HCT116 (cell line): ENCODE data around the gene FMR1. TPM values are rescaled to one million over a fixed set of nuclear protein-coding genes. Genes with fewer than 3 reads are reported as not detected.

Source experiments
- ATAC-seq: fragments of 200-7000 bp; cut with Tn5 transposase; 2 replicates; pipeline ENCODE4 v1.9.1; 2020; ENCODE audit warnings: mild to moderate bottlenecking, moderate library complexity
- BruUV-seq: library from RNA; stranded (reverse); fragments of 400-500 nt; replicated peaks from 2 replicates; lab custom pipeline; 2021; lab: Mats Ljungman, UMichigan
- CTCF ChIA-PET: fragments of 300-600 bp; sonication (Branson Sonifier 250); formaldehyde crosslinking; loops from one replicate; lab custom pipeline; 2021; ENCODE audit warnings: antibody characterized with exemption; lab: Charles Lee
- POLR2A ChIA-PET: fragments of 300-600, 350-600 bp; sonication (Branson Sonifier 250); formaldehyde crosslinking; loops from one replicate; lab custom pipeline; 2021; ENCODE audit warnings: antibody characterized with exemption; lab: Charles Lee
- RAD21 ChIA-PET, 2 experiments: fragments of 300-600 bp; sonication (Branson Sonifier 250); formaldehyde crosslinking; loops; one replicate each; lab custom pipeline; 2023; ENCODE audit warnings: low total read pairs in 2 of 2; ENCODE audit not compliant: uncharacterized antibody in 2 of 2, unreplicated experiment in 2 of 2, low non-redundant PET in 1 of 2; lab: Charles Lee
- DNase-seq: peaks from one replicate; pipeline ENCODE4 v3.0.0-alpha.2; 2010; ENCODE audit warnings: low read depth, low spot score
- H2AFZ ChIP-seq: fragments of 200-600 bp; shearing (Covaris generic), sonication (generic); 2 replicates; pipeline ENCODE4 v1.6.1; 2017; ENCODE audit warnings: low read depth, mixed run types, mixed read lengths, antibody characterized with exemption, low read length; ENCODE audit not compliant: poor library complexity, severe bottlenecking
- H3K27ac ChIP-seq: 2 replicates; pipeline ENCODE4 v1.5.1; 2012; ENCODE audit warnings: low read depth, low read length
- H3K27me3 ChIP-seq: fragments of 200-600 bp; sonication (generic); 2 replicates; pipeline ENCODE4 v1.6.1; 2016; ENCODE audit warnings: mixed run types, low read length, mixed read lengths; ENCODE audit not compliant: insufficient read depth
- H3K36me3 ChIP-seq, 2 experiments: fragments of 200-500 bp in 1 of 2; fragments of 200-600 bp in 1 of 2; sonication (Bioruptor generic) in 1 of 2; sonication (generic) in 1 of 2; 2 replicates each; pipeline versions ENCODE4 v1.5.1 to v1.6.1; 2014 to 2016; ENCODE audit warnings: low read length in 2 of 2, inconsistent platforms in 1 of 2, mixed read lengths in 1 of 2, mixed run types in 1 of 2; ENCODE audit not compliant: insufficient read depth in 2 of 2, control insufficient read depth in 1 of 2
- H3K4me1 ChIP-seq, 2 experiments: fragments of 200-600 bp in 1 of 2; sonication (generic) in 1 of 2; 2 replicates each; pipeline versions ENCODE4 v1.5.1 to v1.6.1; 2012 to 2017; ENCODE audit warnings: low read length in 2 of 2, inconsistent platforms in 1 of 2, mild to moderate bottlenecking in 1 of 2, mixed read lengths in 1 of 2, mixed run types in 1 of 2, moderate library complexity in 1 of 2; ENCODE audit not compliant: insufficient read depth in 2 of 2, control insufficient read depth in 1 of 2
- H3K4me2 ChIP-seq: fragments of 200-600 bp; sonication (generic); 2 replicates; pipeline ENCODE4 v1.6.1; 2017; ENCODE audit warnings: mixed run types, low read length, mixed read lengths
- H3K4me3 ChIP-seq, 2 experiments: fragments of 200-600 bp in 1 of 2; sonication (generic) in 1 of 2; replicated peaks in 1 of 2; 2 replicates each; pipeline ENCODE4 v1.5.1; 2011 to 2016; ENCODE audit warnings: low read length in 2 of 2, control low read depth in 1 of 2, low read depth in 1 of 2, mild to moderate bottlenecking in 1 of 2, mixed read lengths in 1 of 2, mixed run types in 1 of 2
- H3K79me2 ChIP-seq: fragments of 200-600 bp; sonication (generic); 2 replicates; pipeline ENCODE4 v1.6.1; 2017; ENCODE audit warnings: mild to moderate bottlenecking, mixed run types, low read length, moderate library complexity, mixed read lengths; ENCODE audit not compliant: insufficient read depth
- H3K9ac ChIP-seq: fragments of 200-600 bp; sonication (generic); 2 replicates; pipeline ENCODE4 v1.6.1; 2016; ENCODE audit warnings: low read length, mixed read lengths
- H3K9me2 ChIP-seq: fragments of 200-600 bp; sonication (generic), shearing (Covaris generic); 2 replicates; pipeline ENCODE4 v1.6.1; 2017; ENCODE audit warnings: mixed run types, mild to moderate bottlenecking, moderate library complexity; ENCODE audit not compliant: insufficient read depth
- H3K9me3 ChIP-seq, 2 experiments: fragments of 200-500 bp in 1 of 2; fragments of 200-600 bp in 1 of 2; sonication (Bioruptor generic) in 1 of 2; sonication (generic) in 1 of 2; 2 replicates each; pipeline ENCODE4 v1.6.1; 2014 to 2017; ENCODE audit warnings: low read length in 2 of 2, mixed read lengths in 2 of 2, inconsistent platforms in 1 of 2, low read depth in 1 of 2, mild to moderate bottlenecking in 1 of 2, mixed run types in 1 of 2, moderate library complexity in 1 of 2; ENCODE audit not compliant: control insufficient read depth in 1 of 2, insufficient read depth in 1 of 2
- H4K20me1 ChIP-seq: fragments of 200-600 bp; sonication (generic), shearing (Covaris generic); 2 replicates; pipeline ENCODE4 v1.6.1; 2017; ENCODE audit warnings: mixed run types, mild to moderate bottlenecking, moderate library complexity; ENCODE audit not compliant: insufficient read depth
- EZH2phosphoT487 ChIP-seq: fragments of 200-600 bp; IDR thresholded peaks from 2 replicates; pipeline ENCODE4 v1.6.1; 2018; ENCODE audit warnings: antibody characterized with exemption, borderline replicate concordance
- JUND ChIP-seq: IDR thresholded peaks from 2 replicates; pipeline ENCODE4 v1.6.1; 2012
- POLR2AphosphoS5 ChIP-seq: IDR thresholded peaks from 2 replicates; pipeline ENCODE4 v1.6.1; 2011; ENCODE audit warnings: mild to moderate bottlenecking, low read depth, low read length, moderate library complexity
- SP1 ChIP-seq: IDR thresholded peaks from 2 replicates; pipeline ENCODE4 v1.6.1; 2012; ENCODE audit warnings: low read depth
- intact Hi-C: fragments of 100-400 bp; cut with micrococcal nuclease; formaldehyde crosslinking; loops from 2 replicates; pipeline ENCODE4 v1.10.0; 2022
- total RNA-seq: library from RNA; stranded (reverse); gene quantifications from one replicate; pipeline ENCODE4 v1.2.1, GENCODE V29; 2021; ENCODE audit not compliant: unreplicated experiment
- TF ChIP-seq, protein P1 (sequence below): IDR thresholded peaks from 2 replicates; pipeline ENCODE4 v1.6.1; 2012
- TF ChIP-seq, protein P2 (sequence below): IDR thresholded peaks from 2 replicates; pipeline ENCODE4 v1.6.1; 2012; ENCODE audit warnings: low read depth
- TF ChIP-seq, protein P3 (sequence below): IDR thresholded peaks from 2 replicates; pipeline ENCODE4 v1.6.1; 2011; ENCODE audit warnings: mild to moderate bottlenecking, low read length, moderate library complexity; ENCODE audit not compliant: insufficient replicate concordance; ENCODE audit errors: extremely low read depth
- TF ChIP-seq, protein P4 (sequence below), 3 experiments: fragments of 200-600 bp in 1 of 3; sonication (generic) in 1 of 3; IDR thresholded peaks in 2 of 3; conservative IDR thresholded peaks in 1 of 3; 2 replicates each; pipeline ENCODE4 v1.5.1; 2012 to 2017; ENCODE audit warnings: low read depth in 2 of 3, low read length in 2 of 3, antibody characterized with exemption in 1 of 3, borderline replicate concordance in 1 of 3, control low read depth in 1 of 3, mild to moderate bottlenecking in 1 of 3, mixed read lengths in 1 of 3, mixed run types in 1 of 3, moderate library complexity in 1 of 3; ENCODE audit not compliant: insufficient read depth in 1 of 3

The FMR1 gene
- total RNA-seq, 1 experiment from 2014 or later = 31.1 TPM

DNA sequence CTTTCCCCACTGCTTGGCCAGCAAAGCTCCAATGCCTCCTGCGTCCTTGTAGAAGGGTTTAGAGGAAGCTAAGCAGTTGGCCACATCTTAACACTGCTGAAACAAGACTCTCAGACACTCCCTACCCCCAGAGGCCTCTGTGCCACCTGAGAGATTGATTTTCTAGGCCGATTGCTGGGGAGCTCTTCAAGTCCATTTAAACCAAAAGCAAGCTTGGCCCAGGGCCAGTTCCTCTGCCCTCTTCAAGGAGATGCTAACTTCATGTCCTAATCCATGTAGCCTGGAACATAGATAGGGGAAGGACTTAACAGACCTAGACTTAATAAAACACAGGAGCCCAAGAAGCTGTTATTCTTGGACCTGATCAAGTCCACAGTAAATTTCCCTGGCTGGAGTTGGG lies 42.3 kb downstream of the FMR1 start:
- no peak overlapping the region for H3K4me3 ChIP-seq
- no peak overlapping the region for H2AFZ ChIP-seq
- CTCF ChIA-PET = no interaction called here
- H3K9me3 ChIP-seq = no peaks in the 10 kb centered on the region
- no peaks in the 10 kb centered on the region for H3K36me3 ChIP-seq
- no peaks in the 10 kb centered on the region for H4K20me1 ChIP-seq
- peaks cover 0 to 6% of the 10 kb centered on the region in 2 experiments; a peak in 1 of 4 replicates for H3K4me1 ChIP-seq
- POLR2A ChIA-PET = no interaction called here
- intact Hi-C loops = no loop called here
- no peak overlapping the region for H3K9ac ChIP-seq
- TF ChIP-seq POLR2AphosphoS5 (no peak), SP1 (no peak), EZH2phosphoT487 (no peak), JUND (no peak)
- TF ChIP-seq, protein P1, sequence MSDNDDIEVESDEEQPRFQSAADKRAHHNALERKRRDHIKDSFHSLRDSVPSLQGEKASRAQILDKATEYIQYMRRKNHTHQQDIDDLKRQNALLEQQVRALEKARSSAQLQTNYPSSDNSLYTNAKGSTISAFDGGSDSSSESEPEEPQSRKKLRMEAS = no peak
- TF ChIP-seq, protein P2, sequence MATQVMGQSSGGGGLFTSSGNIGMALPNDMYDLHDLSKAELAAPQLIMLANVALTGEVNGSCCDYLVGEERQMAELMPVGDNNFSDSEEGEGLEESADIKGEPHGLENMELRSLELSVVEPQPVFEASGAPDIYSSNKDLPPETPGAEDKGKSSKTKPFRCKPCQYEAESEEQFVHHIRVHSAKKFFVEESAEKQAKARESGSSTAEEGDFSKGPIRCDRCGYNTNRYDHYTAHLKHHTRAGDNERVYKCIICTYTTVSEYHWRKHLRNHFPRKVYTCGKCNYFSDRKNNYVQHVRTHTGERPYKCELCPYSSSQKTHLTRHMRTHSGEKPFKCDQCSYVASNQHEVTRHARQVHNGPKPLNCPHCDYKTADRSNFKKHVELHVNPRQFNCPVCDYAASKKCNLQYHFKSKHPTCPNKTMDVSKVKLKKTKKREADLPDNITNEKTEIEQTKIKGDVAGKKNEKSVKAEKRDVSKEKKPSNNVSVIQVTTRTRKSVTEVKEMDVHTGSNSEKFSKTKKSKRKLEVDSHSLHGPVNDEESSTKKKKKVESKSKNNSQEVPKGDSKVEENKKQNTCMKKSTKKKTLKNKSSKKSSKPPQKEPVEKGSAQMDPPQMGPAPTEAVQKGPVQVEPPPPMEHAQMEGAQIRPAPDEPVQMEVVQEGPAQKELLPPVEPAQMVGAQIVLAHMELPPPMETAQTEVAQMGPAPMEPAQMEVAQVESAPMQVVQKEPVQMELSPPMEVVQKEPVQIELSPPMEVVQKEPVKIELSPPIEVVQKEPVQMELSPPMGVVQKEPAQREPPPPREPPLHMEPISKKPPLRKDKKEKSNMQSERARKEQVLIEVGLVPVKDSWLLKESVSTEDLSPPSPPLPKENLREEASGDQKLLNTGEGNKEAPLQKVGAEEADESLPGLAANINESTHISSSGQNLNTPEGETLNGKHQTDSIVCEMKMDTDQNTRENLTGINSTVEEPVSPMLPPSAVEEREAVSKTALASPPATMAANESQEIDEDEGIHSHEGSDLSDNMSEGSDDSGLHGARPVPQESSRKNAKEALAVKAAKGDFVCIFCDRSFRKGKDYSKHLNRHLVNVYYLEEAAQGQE = no peak
- TF ChIP-seq, protein P3, sequence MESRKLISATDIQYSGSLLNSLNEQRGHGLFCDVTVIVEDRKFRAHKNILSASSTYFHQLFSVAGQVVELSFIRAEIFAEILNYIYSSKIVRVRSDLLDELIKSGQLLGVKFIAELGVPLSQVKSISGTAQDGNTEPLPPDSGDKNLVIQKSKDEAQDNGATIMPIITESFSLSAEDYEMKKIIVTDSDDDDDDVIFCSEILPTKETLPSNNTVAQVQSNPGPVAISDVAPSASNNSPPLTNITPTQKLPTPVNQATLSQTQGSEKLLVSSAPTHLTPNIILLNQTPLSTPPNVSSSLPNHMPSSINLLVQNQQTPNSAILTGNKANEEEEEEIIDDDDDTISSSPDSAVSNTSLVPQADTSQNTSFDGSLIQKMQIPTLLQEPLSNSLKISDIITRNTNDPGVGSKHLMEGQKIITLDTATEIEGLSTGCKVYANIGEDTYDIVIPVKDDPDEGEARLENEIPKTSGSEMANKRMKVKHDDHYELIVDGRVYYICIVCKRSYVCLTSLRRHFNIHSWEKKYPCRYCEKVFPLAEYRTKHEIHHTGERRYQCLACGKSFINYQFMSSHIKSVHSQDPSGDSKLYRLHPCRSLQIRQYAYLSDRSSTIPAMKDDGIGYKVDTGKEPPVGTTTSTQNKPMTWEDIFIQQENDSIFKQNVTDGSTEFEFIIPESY = no peak
- TF ChIP-seq, protein P4, sequence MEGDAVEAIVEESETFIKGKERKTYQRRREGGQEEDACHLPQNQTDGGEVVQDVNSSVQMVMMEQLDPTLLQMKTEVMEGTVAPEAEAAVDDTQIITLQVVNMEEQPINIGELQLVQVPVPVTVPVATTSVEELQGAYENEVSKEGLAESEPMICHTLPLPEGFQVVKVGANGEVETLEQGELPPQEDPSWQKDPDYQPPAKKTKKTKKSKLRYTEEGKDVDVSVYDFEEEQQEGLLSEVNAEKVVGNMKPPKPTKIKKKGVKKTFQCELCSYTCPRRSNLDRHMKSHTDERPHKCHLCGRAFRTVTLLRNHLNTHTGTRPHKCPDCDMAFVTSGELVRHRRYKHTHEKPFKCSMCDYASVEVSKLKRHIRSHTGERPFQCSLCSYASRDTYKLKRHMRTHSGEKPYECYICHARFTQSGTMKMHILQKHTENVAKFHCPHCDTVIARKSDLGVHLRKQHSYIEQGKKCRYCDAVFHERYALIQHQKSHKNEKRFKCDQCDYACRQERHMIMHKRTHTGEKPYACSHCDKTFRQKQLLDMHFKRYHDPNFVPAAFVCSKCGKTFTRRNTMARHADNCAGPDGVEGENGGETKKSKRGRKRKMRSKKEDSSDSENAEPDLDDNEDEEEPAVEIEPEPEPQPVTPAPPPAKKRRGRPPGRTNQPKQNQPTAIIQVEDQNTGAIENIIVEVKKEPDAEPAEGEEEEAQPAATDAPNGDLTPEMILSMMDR (IDR thresholded peaks at IDR 0.05 in 2 of 3, conservative IDR thresholded peaks at IDR 0.05 in 1 of 3; ENCODE audit: borderline replicate concordance in 1 of 3, insufficient read depth in 1 of 3, low read depth in 2 of 3, low read length in 2 of 3) = no peak
- RAD21 ChIA-PET = no interaction called here
- H3K27ac ChIP-seq = no peak overlapping the region
- H3K27me3 ChIP-seq = no peaks in the 10 kb centered on the region
- no peak overlapping the region for H3K4me2 ChIP-seq
- no peaks in the 10 kb centered on the region for H3K9me2 ChIP-seq
- no peaks in the 10 kb centered on the region for H3K79me2 ChIP-seq
- BruUV-seq = no TSS peak
- DNase-seq = no peak
- ATAC-seq = no peak
